Measurements from ENCODE around the gene EXOC2.

DNA sequence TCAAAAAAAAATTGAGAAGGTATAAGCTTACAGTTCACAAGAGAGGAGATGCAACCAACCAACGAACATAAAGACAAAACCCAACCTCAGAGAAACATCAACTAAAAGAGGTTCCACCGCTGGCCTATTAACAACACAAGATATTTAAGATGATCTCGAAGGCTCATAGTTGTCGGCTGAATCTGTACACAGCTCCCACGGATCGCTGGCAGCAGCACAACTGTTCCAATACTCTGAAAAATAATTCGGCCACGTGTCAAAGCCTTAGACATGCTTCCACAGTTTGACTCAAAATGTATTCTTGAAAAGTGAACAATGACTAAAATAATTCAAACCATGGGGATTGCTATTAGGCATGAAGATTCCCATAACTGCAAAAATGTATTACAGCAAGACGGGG is 13.7 kb downstream of the EXOC2 start:
- TF ChIP-seq, protein P1, sequence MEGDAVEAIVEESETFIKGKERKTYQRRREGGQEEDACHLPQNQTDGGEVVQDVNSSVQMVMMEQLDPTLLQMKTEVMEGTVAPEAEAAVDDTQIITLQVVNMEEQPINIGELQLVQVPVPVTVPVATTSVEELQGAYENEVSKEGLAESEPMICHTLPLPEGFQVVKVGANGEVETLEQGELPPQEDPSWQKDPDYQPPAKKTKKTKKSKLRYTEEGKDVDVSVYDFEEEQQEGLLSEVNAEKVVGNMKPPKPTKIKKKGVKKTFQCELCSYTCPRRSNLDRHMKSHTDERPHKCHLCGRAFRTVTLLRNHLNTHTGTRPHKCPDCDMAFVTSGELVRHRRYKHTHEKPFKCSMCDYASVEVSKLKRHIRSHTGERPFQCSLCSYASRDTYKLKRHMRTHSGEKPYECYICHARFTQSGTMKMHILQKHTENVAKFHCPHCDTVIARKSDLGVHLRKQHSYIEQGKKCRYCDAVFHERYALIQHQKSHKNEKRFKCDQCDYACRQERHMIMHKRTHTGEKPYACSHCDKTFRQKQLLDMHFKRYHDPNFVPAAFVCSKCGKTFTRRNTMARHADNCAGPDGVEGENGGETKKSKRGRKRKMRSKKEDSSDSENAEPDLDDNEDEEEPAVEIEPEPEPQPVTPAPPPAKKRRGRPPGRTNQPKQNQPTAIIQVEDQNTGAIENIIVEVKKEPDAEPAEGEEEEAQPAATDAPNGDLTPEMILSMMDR (IDR thresholded peaks at IDR 0.05): no peak
- TF ChIP-seq POLR2A (IDR thresholded peaks at IDR 0.05): no peak
- no peak for TF ChIP-seq EP300 (IDR thresholded peaks at IDR 0.05; ENCODE audit: low read depth)

All from transverse colon (tissue), 3 donors.